IMR-90 (cell line): ENCODE measurements around the gene CCL5. TPM values are rescaled to one million over a fixed set of nuclear protein-coding genes. Genes with fewer than 3 reads are reported as not detected.

Experiments used
- ATAC-seq: fragments of 200-7000 bp; cut with Tn5 transposase; 2 replicates; pipeline ENCODE4 v1.9.1; 2020; ENCODE audit warnings: low read depth, mild to moderate bottlenecking, moderate library complexity
- BruUV-seq: library from RNA; stranded (reverse); fragments of 400-500 nt; replicated peaks from 2 replicates; lab custom pipeline; 2021; lab: Mats Ljungman, UMichigan
- CTCF ChIA-PET: fragments of 300-600 bp; formaldehyde crosslinking; extraction: SDS; loops from one replicate; lab custom pipeline; 2021; ENCODE audit warnings: antibody characterized with exemption; lab: Yijun Ruan, JAX
- POLR2A ChIA-PET: fragments of 300-600 bp; sonication (Branson Sonifier 250); formaldehyde crosslinking; loops from one replicate; lab custom pipeline; 2022; ENCODE audit warnings: antibody characterized with exemption; ENCODE audit not compliant: unreplicated experiment; lab: Charles Lee
- DNase-seq: peaks from one replicate; pipeline ENCODE4 v3.0.0; 2013
- H2AFZ ChIP-seq: replicated peaks from 2 replicates; pipeline ENCODE3; 2013; ENCODE audit warnings: low read length, mild to moderate bottlenecking; ENCODE audit not compliant: poor library complexity
- H2AK5ac ChIP-seq: 2 replicates; pipeline ENCODE4 v1.6.1; 2013; ENCODE audit warnings: low read depth, low read length, inconsistent platforms
- H2AK9ac ChIP-seq: replicated peaks from 2 replicates; pipeline ENCODE3; 2013; ENCODE audit warnings: mild to moderate bottlenecking, low read depth, low read length, moderate library complexity; ENCODE audit not compliant: poor library complexity
- H2BK120ac ChIP-seq: 2 replicates; pipeline ENCODE4 v1.6.1; 2013; ENCODE audit warnings: low read depth, low read length, inconsistent platforms
- H2BK15ac ChIP-seq: 3 replicates; pipeline ENCODE4 v1.6.1; 2013; ENCODE audit warnings: low read depth, low read length, inconsistent platforms
- H2BK20ac ChIP-seq: 2 replicates; pipeline ENCODE4 v1.6.1; 2013; ENCODE audit warnings: low read depth, mild to moderate bottlenecking, inconsistent platforms, low read length, moderate library complexity
- H2BK5ac ChIP-seq: 2 replicates; pipeline ENCODE4 v1.6.1; 2013; ENCODE audit warnings: mild to moderate bottlenecking, low read depth, low read length, inconsistent platforms; ENCODE audit not compliant: poor library complexity, severe bottlenecking
- H3K14ac ChIP-seq: replicated peaks from 2 replicates; pipeline ENCODE4 v1.6.1; 2013; ENCODE audit warnings: low read depth, low read length, inconsistent platforms
- H3K18ac ChIP-seq: 2 replicates; pipeline ENCODE4 v1.6.1; 2013; ENCODE audit warnings: low read depth, low read length, control low read depth
- H3K23ac ChIP-seq: 2 replicates; pipeline ENCODE4 v1.6.1; 2013; ENCODE audit warnings: low read depth, low read length, inconsistent platforms
- H3K27ac ChIP-seq: 2 replicates; pipeline ENCODE4 v1.5.1; 2013; ENCODE audit warnings: mild to moderate bottlenecking, control low read depth, low read length; ENCODE audit not compliant: insufficient read depth
- H3K27me3 ChIP-seq: 2 replicates; pipeline ENCODE4 v1.6.1; 2013; ENCODE audit warnings: low read length; ENCODE audit not compliant: control insufficient read depth, insufficient read depth
- H3K36me3 ChIP-seq: 2 replicates; pipeline ENCODE4 v1.6.1; 2013; ENCODE audit warnings: low read length, mixed read lengths; ENCODE audit not compliant: control insufficient read depth, insufficient read depth
- H3K4ac ChIP-seq: 2 replicates; pipeline ENCODE4 v1.6.1; 2013; ENCODE audit warnings: low read depth, low read length, inconsistent platforms
- H3K4me1 ChIP-seq: 2 replicates; pipeline ENCODE4 v1.6.1; 2013; ENCODE audit warnings: low read length, mixed read lengths; ENCODE audit not compliant: control insufficient read depth, insufficient read depth
- H3K4me2 ChIP-seq: 2 replicates; pipeline ENCODE4 v1.6.1; 2013; ENCODE audit warnings: low read depth, mild to moderate bottlenecking, control low read depth, low read length, moderate library complexity
- H3K4me3 ChIP-seq: 2 replicates; pipeline ENCODE4 v1.5.1; 2013; ENCODE audit warnings: low read depth, mild to moderate bottlenecking, control low read depth, low read length, moderate library complexity; ENCODE audit not compliant: insufficient read depth
- H3K56ac ChIP-seq: 2 replicates; pipeline ENCODE4 v1.6.1; 2013; ENCODE audit warnings: low read length, inconsistent platforms; ENCODE audit not compliant: insufficient read depth; ENCODE audit errors: extremely low read depth
- H3K79me1 ChIP-seq, 2 experiments: 2 replicates each; pipeline ENCODE4 v1.6.1; 2013; ENCODE audit warnings: low read length in 2 of 2, inconsistent platforms in 1 of 2, low read depth in 1 of 2
- H3K9ac ChIP-seq: 2 replicates; pipeline ENCODE4 v1.6.1; 2013; ENCODE audit warnings: low read depth, low read length, control low read depth
- H3K9me1 ChIP-seq: 2 replicates; pipeline ENCODE4 v1.6.1; 2013; ENCODE audit warnings: low read length, inconsistent platforms; ENCODE audit not compliant: insufficient read depth
- H3K9me3 ChIP-seq: 2 replicates; pipeline ENCODE4 v1.6.1; 2013; ENCODE audit warnings: low read length; ENCODE audit not compliant: control insufficient read depth, insufficient read depth
- H4K20me1 ChIP-seq: 2 replicates; pipeline ENCODE4 v1.6.1; 2013; ENCODE audit warnings: low read length, inconsistent platforms; ENCODE audit not compliant: insufficient read depth
- H4K5ac ChIP-seq: 2 replicates; pipeline ENCODE4 v1.6.1; 2013; ENCODE audit warnings: mild to moderate bottlenecking, low read depth, low read length, control low read depth
- H4K8ac ChIP-seq, 2 experiments: 2 replicates each; pipeline ENCODE4 v1.6.1; 2013; ENCODE audit warnings: low read depth in 2 of 2, low read length in 2 of 2, control low read depth in 1 of 2, inconsistent platforms in 1 of 2
- H4K91ac ChIP-seq: 2 replicates; pipeline ENCODE4 v1.6.1; 2013; ENCODE audit warnings: low read depth, low read length, inconsistent platforms; ENCODE audit not compliant: insufficient read depth
- BHLHE40 ChIP-seq: fragments of 150-350 bp; IDR thresholded peaks from 2 replicates; pipeline ENCODE4 v1.6.1; 2016; ENCODE audit warnings: mild to moderate bottlenecking, low read depth, low read length
- CEBPB ChIP-seq: IDR thresholded peaks from 2 replicates; pipeline ENCODE4 v1.6.1; 2012; ENCODE audit warnings: low read depth, low read length, improper control_type of control experiment
- CHD1 ChIP-seq: IDR thresholded peaks from 2 replicates; pipeline ENCODE4 v1.6.1; 2012; ENCODE audit warnings: low read depth, low read length, improper control_type of control experiment
- MAFK ChIP-seq: IDR thresholded peaks from 2 replicates; pipeline ENCODE4 v1.6.1; 2012; ENCODE audit warnings: low read depth, low read length, improper control_type of control experiment
- MAZ ChIP-seq: IDR thresholded peaks from 2 replicates; pipeline ENCODE4 v1.6.1; 2012; ENCODE audit warnings: low read depth, mild to moderate bottlenecking, low read length, improper control_type of control experiment, moderate library complexity, borderline replicate concordance
- MXI1 ChIP-seq: IDR thresholded peaks from 2 replicates; pipeline ENCODE4 v1.6.1; 2012; ENCODE audit warnings: low read depth, mild to moderate bottlenecking, low read length, moderate library complexity, borderline replicate concordance
- NFE2L2 ChIP-seq: fragments of 150-350 bp; IDR thresholded peaks from 2 replicates; pipeline ENCODE4 v1.6.1; 2016; ENCODE audit warnings: low read depth, mild to moderate bottlenecking, low read length
- POLR2A ChIP-seq: IDR thresholded peaks from 2 replicates; pipeline ENCODE4 v1.6.1; 2012; ENCODE audit warnings: mild to moderate bottlenecking, low read depth, low read length
- RFX5 ChIP-seq: IDR thresholded peaks from 2 replicates; pipeline ENCODE4 v1.8.0; 2012; ENCODE audit warnings: low read depth, mild to moderate bottlenecking, low read length, moderate library complexity
- SMC3 ChIP-seq: fragments of 150-350 bp; IDR thresholded peaks from 2 replicates; pipeline ENCODE4 v1.6.1; 2016; ENCODE audit warnings: low read depth, mild to moderate bottlenecking, antibody characterized with exemption, low read length, moderate library complexity
- dilution Hi-C: fragments of 300-500 bp; cut with HindIII; formaldehyde crosslinking; loops from one replicate; pipeline ENCODE4 v1.14.3; 2018; ENCODE audit warnings: low sequenced_read_pairs; ENCODE audit not compliant: unreplicated experiment
- in situ Hi-C: fragments of 300-500 bp; cut with MboI; formaldehyde crosslinking; loops from 3 replicates; pipeline ENCODE4 v1.14.3; 2019; ENCODE audit warnings: low sequenced_read_pairs, inconsistent platforms, mixed read lengths
- intact Hi-C: fragments of 100-400 bp; cut with micrococcal nuclease; formaldehyde crosslinking; loops from 2 replicates; pipeline ENCODE4 v1.10.0; 2022
- polyA plus RNA-seq, 3 experiments: library from polyadenylated mRNA; depleted of rRNA; stranded (reverse); fragments of >200 nt; gene quantifications; 2 replicates each; pipeline ENCODE4 v1.2.3, GENCODE V29; 2012; ENCODE audit warnings: low replicate concordance in 1 of 3
- total RNA-seq: library from RNA; depleted of rRNA; stranded (reverse); fragments of >200 nt; gene quantifications from 2 replicates; pipeline ENCODE4 v1.2.3, GENCODE V29; 2012
- TF ChIP-seq, protein P1 (sequence below): fragments of 150-350 bp; IDR thresholded peaks from 2 replicates; pipeline ENCODE4 v1.6.1; 2017; ENCODE audit warnings: mild to moderate bottlenecking, antibody characterized with exemption, low read length, low read depth
- TF ChIP-seq, protein P2 (sequence below): fragments of 150-350 bp; IDR thresholded peaks from 2 replicates; pipeline ENCODE4 v1.6.1; 2016; ENCODE audit warnings: low read depth, mild to moderate bottlenecking, low read length, moderate library complexity, borderline replicate concordance

The CCL5 gene
- total and polyA plus RNA-seq, 2 of the 4 experiments (the other 2 are of a cell fraction): not detected

DNA sequence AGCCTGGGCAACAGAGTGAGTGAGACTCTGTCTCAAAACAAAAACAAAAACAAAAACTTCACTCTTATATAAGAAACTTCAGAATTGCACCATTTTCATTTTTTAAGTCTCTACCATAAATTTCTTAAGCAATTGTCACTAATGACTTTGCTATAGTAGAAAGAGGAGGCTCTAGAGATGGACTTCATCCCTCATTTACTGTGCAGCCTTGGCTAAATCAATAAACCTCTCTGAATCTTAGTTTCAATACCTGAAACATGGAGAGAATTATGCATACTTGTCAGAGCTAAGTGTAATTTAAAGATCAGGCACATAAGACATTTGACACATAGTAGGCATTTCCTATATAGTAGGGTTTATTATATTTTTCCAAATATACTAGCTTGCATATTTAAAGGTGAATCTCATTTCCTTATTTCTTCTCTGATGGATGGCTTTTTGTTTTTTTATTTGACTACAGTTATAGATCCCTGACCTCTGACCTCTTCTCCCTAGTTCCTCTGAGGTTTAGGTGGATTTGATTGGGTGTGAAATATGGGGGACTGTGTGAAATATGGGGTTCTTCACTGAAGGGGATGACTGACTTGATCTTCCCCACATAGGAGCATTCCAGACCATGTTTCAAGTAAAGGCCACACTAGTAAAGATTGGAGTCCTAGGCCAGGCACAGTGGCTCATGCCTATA, 2.7 kb downstream of the CCL5 start:
- Histone ChIP-seq H3K4me1 (no peaks in the 10 kb centered on the region), H3K9ac (no peak overlapping the region), H4K5ac (no peak overlapping the region), H4K8ac (no peak overlapping the region), H2BK5ac (no peak overlapping the region), H2BK120ac (no peak overlapping the region), H2AK5ac (no peak overlapping the region), H3K18ac (no peak overlapping the region), H3K9me3 (no peaks in the 10 kb centered on the region), H2AFZ (no peak overlapping the region), H3K27me3 (peaks cover 3% of the 10 kb centered on the region; the same call in 1 of the 2 replicates), H3K9me1 (no peaks in the 10 kb centered on the region), H4K20me1 (no peaks in the 10 kb centered on the region), H3K27ac (no peak overlapping the region), H3K4ac (no peak overlapping the region), H3K14ac (no peak overlapping the region), H2BK15ac (no peak overlapping the region), H3K79me1 (no peaks in the 10 kb centered on the region), H3K4me2 (no peak overlapping the region), H3K23ac (no peak overlapping the region), H2BK20ac (no peak overlapping the region), H2AK9ac (no peak overlapping the region), H3K56ac (no peak overlapping the region), H4K91ac (no peak overlapping the region), H3K4me3 (no peak overlapping the region), H3K36me3 (no peaks in the 10 kb centered on the region)
- ATAC-seq (no peak), DNase-seq (no peak)
- ChIA-PET POLR2A (no interaction called here), CTCF (no interaction called here)
- BruUV-seq: no TSS peak
- dilution Hi-C loops: no loop called here
- in situ Hi-C loops: no loop called here
- intact Hi-C loops: no loop called here
- TF ChIP-seq BHLHE40: no peak
- TF ChIP-seq RFX5: no peak
- TF ChIP-seq, protein P1, sequence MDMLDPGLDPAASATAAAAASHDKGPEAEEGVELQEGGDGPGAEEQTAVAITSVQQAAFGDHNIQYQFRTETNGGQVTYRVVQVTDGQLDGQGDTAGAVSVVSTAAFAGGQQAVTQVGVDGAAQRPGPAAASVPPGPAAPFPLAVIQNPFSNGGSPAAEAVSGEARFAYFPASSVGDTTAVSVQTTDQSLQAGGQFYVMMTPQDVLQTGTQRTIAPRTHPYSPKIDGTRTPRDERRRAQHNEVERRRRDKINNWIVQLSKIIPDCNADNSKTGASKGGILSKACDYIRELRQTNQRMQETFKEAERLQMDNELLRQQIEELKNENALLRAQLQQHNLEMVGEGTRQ: no peak
- TF ChIP-seq MXI1: no peak
- no peak for TF ChIP-seq SMC3
- no peak for TF ChIP-seq CEBPB
- TF ChIP-seq POLR2A: no peak
- no peak for TF ChIP-seq MAZ
- no peak for TF ChIP-seq MAFK
- TF ChIP-seq NFE2L2: no peak
- TF ChIP-seq CHD1: no peak
- TF ChIP-seq, protein P2, sequence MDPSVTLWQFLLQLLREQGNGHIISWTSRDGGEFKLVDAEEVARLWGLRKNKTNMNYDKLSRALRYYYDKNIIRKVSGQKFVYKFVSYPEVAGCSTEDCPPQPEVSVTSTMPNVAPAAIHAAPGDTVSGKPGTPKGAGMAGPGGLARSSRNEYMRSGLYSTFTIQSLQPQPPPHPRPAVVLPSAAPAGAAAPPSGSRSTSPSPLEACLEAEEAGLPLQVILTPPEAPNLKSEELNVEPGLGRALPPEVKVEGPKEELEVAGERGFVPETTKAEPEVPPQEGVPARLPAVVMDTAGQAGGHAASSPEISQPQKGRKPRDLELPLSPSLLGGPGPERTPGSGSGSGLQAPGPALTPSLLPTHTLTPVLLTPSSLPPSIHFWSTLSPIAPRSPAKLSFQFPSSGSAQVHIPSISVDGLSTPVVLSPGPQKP: no peak
